Tibial nerve (tissue), 3 donors: ENCODE data around the gene THRA.

Experiments
- POLR2A ChIP-seq, 2 donors: fragments of 450-650 bp; IDR thresholded peaks; one replicate each; pipeline ENCODE4 v1.6.1; 2017; ENCODE audit warnings: antibody characterized with exemption in 2 of 2, mild to moderate bottlenecking in 2 of 2, moderate library complexity in 2 of 2
- TF ChIP-seq, protein P1 (sequence below), 5 experiments: fragments of 200-600 bp in 3 of 5; fragments of 450-650 bp in 2 of 5; sonication (generic) in 3 of 5; IDR thresholded peaks; one replicate each; pipeline ENCODE4 v1.5.1; 2016 to 2019; ENCODE audit warnings: antibody characterized with exemption in 5 of 5, mild to moderate bottlenecking in 3 of 5, moderate library complexity in 2 of 5

DNA sequence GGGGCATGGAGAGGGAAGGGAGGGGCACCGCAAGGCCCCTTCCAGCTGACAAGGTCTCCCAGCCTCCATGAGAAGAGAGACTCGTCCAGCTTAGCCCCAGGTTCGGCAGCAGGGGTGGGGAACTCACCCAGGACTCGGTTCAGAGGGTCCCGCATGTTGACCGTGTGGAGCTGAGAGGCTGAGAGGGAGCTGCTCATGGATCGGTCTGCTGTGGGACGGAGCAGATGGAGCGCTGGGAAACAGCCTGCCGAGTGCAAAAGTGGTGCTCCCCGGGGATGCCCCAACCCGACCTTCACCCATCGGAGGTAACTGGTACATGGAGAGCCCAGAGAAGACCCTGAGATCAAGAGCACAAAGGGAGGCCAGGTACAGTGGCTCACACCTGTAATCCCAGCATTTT lies 42.6 kb upstream of the THRA start:
- no peak for TF ChIP-seq POLR2A (IDR thresholded peaks at IDR 0.05)
- TF ChIP-seq, protein P1, sequence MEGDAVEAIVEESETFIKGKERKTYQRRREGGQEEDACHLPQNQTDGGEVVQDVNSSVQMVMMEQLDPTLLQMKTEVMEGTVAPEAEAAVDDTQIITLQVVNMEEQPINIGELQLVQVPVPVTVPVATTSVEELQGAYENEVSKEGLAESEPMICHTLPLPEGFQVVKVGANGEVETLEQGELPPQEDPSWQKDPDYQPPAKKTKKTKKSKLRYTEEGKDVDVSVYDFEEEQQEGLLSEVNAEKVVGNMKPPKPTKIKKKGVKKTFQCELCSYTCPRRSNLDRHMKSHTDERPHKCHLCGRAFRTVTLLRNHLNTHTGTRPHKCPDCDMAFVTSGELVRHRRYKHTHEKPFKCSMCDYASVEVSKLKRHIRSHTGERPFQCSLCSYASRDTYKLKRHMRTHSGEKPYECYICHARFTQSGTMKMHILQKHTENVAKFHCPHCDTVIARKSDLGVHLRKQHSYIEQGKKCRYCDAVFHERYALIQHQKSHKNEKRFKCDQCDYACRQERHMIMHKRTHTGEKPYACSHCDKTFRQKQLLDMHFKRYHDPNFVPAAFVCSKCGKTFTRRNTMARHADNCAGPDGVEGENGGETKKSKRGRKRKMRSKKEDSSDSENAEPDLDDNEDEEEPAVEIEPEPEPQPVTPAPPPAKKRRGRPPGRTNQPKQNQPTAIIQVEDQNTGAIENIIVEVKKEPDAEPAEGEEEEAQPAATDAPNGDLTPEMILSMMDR (IDR thresholded peaks at IDR 0.05) = no peak
